ENCODE measurements around the gene TTYH1.
"Not testable (repeated sequence)": the region's sequence is repeated elsewhere in the genome, so short reads cannot be mapped to it uniquely, and the experiment has no call there.

The TTYH1 gene

DNA sequence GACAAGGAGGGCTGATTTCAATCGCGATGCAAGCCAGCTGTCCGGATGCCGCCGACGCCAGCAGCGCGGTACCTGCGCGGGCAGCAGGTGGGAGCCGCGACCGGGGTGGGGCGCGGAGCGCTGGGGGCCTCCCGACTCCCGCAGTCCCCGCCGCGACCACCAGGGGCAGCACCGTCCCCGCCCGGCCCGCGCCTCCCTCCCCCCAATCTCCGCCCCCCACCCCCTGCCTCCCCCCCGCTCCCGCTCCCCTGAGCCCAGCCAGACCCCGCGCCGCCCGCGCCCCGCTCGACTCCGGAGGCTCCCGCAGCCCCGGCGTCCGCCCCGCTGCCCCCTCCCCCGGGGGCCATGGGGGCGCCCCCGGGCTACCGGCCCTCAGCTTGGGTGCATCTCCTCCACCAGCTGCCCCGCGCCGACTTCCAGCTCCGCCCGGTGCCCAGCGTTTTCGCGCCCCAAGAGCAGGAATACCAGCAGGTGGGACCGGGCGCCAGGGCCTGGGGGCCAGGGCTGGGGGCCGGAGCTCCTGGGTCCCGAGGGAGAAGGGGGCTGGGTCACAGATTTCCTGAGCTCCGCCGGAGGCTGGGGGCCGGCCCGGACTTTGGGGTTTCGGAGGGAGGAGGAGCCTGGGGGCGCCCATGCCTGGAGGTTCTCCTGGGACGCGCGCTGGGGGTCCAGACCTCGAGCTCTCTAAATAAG is at the start of gene TTYH1:
TSS of gene TTYH1 (plus strand) at position 257 of the 693 bp plus-strand sequence. CDS start at position 346, 89 bp downstream.
- DNase-seq (ENCODE audit: low read depth): no peak

DNA sequence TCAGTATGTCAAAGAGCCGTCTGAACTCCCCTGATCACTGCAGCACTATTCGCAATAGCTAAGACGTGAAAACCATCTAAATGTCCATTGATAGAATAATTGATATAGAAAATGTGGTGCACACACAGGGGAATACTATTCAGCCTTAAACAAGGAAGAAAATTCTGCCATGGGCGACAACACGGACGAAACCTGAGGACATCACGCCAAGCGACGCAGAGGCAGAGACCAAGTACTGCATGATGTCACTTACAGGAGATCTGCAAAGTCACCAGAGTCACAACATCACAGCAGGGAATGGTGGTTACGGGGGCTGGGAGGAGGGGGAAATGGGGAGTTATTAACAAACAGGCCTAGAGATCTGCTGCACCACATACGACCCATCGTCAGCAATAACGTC is 49.5 kb upstream of the TTYH1 start:
- not testable (repeated sequence) for DNase-seq (ENCODE audit: low read depth)

DNA sequence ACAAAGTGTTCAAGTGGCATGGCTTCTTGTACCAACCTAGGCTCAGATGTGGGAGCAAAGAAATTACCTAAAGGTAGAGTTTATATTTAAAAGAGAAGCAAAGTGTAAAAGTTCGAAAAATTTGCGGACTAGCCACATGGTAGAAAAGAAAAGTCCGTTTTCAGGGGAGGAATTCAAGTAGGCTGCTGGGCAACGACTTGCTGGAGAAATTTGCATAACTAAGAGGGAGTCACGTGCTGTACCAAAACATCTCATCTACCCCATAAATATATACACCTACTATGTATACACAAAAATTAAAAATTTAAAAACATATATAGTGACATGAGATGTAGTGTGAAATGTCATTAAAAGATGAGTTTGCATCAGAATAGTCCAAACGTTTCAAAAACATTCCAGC is 48.5 kb upstream of the TTYH1 start:
- DNase-seq (ENCODE audit: low read depth): no peak

DNA sequence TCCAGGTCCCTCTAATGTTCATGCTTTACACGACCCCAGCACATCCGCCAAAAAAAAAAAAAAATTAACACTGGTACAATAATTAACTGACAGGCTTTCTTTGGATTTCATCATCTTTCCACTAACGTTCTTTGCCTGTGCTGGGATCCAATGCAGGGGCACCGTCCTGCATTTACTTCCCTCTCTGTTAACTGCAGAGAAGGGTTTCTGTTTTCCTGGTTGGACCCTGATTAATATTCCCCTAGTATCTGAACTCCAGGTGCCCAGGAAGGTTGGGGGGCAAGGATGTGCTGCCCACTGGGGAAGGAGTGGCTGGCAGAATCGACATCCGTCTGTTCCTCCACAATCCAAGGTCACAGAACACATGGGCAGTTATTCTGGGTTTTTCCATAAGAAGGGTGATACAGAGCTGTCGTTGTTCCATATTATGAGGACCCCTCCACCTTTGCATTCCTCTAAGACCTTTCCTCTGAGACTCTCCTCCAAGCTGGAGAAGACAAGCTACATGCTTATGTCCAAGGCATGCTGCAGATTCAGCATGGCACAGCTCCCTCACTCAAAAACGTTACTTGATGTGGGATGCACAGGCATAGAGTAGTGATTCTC is 46.1 kb upstream of the TTYH1 start:
- no peak for DNase-seq (ENCODE audit: low read depth)

DNA sequence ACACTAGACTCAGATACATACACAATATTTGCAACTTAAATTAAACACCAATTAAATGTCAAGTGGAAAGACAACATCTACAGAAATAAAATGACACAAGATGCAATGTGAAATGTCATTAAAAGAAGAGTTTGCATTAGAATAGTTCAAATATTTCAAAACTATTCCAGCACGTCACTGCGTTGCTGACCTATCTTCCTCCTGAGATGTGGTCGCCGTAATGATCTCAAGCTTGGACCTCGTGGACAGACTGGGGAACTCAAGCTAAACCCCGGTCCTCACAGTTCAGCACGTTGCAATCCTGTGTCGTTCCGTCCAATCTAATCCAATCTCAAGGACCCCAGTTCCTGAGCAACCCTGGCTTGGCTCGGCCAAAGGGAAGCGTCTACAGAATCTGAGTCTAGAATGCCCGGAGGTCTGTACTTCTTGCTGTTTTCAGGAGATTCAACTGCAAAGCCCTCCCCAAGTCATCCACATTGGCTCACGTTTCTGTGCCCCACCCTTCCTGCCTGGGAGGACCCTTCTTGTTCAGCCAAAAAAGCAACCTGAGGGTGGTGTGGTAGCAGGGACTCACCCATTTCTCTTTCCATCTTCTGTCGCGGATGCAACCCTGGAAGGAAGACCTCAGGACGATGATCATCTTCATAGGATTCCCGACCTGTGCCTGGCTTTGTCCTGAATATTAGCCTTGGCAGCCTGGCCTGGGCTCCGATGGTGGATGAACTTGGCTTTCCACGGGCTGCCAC is 45.4 kb upstream of the TTYH1 start:
- not testable (repeated sequence) for DNase-seq (ENCODE audit: low read depth)

DNA sequence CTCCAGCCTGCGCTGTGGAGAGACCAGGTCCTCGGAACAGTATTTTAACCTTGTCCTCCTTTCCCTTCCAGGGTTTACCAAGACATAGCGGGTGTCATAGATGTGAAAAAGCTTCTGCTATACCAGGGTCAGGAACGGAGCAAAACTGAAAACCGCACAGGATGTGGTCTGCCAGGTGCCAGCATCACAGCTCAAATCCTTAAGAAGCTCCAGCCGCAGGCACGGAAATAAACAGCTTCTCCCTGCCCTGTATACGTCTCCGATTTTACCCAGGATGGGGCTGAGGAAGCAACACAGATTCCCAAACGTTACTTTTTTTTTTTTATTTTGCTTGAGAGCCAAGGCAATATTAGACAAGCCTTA is 44.8 kb upstream of the TTYH1 start:
- not testable (repeated sequence) for DNase-seq (ENCODE audit: low read depth)

DNA sequence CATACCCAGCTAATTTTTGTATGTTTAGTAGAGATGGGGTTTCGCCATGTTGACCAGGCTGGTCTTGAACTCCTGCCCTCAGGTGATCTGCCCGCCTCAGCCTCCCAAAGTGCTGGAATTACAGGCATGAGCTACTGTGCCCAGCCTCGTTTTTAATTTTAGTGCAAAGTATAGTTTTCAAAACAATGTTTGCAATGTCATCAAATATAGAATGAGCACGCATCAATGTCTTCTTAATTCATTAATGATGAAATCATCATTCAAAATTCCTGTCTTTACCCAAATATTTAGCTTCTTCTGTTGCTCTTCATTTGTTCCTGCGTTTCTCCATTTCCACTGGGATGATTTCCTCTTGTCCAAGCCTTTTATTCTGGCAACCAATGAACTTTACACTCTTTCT is 43.8 kb upstream of the TTYH1 start:
- not testable (repeated sequence) for DNase-seq (ENCODE audit: low read depth)

DNA sequence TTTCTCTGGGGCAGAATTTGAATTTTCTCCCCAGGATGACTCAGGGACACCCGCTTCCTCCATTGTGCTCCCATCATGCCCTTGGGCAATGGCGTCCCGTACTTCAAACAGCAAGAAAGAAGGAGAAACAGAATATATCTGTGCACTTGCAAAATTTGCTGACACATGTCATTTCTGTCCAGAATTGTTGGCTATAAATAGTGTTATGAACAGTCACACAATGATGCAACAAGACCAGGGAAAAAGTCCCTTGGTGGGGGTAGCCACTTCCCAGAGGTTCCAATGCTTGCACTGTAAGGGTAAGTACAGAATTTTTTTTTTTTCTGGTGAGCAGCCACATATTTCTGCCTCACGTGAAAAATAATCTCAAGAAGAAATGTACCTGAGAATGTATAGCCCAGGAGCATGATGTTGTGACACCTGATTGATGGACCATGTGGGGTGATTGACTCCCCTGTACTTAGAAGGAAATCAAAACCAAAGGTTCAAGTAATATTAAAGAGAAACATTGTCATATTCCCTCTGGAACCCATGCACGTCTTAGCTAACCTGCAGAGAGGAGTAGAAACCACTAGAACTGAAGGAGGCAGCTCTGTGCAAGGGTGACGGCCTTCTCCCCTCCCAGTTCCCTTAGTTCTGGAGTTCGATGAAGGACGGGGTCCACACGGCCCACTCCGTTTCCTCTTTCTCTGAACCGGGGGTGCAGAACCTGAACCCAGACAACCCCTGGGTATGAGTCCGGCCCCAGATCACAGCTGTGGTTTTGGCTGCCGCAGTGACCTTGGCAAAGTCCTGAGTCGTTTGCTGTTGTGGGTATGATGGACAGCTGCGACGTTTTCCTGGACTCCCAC is 41.3 kb upstream of the TTYH1 start:
- no peak for DNase-seq (ENCODE audit: low read depth)

DNA sequence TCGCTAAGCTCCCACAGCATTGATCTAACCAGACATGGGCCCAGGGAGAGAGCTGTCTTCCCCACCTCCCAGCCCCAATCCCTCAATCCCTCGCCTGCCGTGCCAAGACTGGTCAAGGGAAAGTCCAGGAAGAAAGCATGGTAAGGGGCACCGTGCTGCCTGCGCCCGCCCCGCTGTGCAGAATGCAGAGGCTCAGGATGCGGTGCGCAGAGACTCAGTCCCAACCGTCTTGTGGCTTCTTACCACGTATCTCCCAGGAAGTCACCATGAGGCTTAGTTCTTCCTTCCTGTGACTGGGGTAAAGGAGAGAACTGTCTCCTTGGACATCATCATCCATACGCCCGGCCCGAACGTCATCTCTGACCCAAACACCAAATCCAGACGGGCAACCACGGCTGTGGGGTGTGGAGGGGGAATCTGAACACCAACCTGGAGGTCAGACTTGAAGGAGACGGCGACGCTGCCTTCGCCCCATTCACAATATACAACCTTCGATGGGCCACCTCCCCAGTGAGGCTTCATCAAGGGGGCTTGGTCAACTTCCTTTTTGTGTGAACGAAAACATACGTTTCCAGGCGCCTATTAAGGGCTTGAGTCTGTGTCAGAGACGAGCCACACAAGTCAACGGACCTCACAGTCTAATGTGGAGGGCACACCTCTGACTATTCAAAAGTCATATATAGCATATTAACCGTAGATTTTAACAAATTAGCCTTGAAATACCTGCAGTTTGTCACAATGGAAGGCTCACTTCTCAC is 39.9 kb upstream of the TTYH1 start:
- not testable (repeated sequence) for DNase-seq (ENCODE audit: low read depth)

DNA sequence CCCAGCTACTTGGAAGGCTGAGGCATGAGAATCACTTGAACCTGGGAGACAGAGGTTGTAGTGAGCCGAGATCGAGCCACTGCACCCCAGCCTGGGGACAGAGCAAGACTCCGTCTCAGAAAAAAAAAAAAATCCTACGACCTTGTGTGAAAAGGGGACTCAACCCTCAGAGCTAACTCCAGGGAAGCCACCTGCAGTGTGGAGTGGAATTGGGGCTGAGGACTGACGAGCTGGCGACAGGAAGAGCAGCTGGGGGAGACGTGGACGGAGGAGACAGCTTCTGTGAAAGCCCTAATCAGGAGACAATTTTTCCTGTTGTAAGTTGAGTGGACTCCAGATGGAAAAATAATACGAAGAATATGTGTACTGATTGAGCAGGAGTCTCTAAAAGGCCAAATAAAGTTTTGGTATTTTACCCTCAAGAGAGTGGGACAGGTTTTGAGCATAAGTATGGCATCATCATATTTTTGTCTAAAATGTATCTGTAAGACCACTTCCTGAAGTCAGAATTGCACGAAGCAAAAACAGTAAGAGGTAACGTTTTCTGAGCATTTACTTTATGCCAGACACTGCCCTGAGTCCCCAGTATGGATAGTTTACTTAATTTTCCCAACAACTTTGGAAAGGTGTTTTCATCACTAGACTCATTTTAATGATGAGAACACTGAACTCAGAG is 38.5 kb upstream of the TTYH1 start:
- no peak for DNase-seq (ENCODE audit: low read depth)

DNA sequence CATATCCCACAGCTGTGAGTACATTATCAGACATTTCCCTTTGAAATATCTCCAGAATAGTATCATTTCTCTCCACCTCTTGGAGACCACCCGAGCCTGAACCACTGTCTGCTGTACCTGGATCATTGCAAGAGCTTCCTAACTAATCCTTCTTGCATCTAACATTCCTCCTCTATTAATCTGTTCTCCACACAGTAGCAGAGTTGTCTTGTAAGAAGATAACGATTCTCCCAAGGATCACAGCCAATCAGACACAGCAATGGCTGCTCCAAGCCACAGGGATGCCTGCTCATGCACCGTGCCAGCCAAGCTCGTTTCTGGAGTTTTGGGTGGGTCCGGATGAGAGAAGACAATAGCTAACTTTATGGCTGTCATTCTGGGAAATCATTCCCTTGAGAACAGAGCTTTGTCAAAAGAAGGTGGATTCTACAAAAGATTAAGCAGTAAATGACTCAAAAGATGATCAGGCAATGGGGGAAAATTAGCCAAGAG is 36.0 kb upstream of the TTYH1 start:
- no peak for DNase-seq (ENCODE audit: low read depth)

DNA sequence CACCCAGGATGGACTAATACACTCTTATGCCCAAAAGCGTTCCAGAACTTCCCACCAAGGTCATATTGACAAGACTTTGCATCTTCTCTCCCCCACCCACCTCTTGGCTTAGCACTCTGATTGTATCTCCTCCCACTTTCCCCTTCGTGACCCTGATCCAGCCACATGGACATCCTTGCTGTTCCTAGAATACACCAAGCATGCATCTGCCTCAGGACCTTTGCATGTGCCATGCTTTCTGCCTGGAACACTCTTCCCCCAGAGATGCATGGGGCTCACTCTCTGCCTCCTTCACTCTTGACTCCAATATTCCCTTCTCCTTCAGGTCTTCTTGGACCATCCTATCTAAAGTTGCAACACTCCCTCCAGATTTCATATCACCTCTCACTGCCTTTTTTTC is 34.4 kb upstream of the TTYH1 start:
- DNase-seq (ENCODE audit: low read depth): no peak

DNA sequence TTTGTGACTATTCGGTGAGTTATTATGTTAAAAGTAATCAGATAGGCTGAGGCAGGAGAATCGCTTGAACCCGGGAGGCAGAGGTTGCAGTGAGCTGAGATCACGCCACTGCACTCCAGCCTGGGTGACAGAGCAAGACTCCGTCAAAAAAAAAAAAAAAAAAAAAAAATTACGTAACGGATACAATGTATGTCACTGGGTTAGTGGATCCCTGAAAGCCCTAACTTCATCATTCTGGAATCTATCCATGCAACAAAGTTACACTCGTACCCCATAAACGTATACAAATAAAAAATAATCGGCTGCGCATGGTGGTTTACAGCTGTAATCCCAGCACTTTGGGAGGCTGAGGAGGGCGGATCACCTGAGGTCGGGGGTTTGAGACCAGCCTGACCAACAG is 33.2 kb upstream of the TTYH1 start:
- DNase-seq (ENCODE audit: low read depth): not testable (repeated sequence)

DNA sequence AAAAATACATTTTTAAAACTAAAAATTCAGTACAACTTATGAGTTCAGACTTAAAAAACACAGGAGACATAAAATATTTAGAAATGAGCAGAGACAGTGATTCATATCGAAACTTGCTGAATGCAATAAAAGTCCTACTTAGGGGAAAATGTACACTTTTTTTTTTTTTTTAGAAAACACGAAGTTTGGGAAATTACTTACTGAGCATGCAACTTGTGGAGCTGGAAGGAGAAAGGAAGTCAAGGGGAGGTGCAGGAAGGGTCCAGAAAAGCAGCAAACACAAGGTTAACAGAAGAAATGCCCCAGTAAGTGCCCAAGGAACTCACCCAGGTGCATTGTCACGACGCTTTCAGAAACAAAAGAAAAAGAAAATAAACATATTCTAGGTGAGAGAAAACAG is 31.9 kb upstream of the TTYH1 start:
- no peak for DNase-seq (ENCODE audit: low read depth)

DNA sequence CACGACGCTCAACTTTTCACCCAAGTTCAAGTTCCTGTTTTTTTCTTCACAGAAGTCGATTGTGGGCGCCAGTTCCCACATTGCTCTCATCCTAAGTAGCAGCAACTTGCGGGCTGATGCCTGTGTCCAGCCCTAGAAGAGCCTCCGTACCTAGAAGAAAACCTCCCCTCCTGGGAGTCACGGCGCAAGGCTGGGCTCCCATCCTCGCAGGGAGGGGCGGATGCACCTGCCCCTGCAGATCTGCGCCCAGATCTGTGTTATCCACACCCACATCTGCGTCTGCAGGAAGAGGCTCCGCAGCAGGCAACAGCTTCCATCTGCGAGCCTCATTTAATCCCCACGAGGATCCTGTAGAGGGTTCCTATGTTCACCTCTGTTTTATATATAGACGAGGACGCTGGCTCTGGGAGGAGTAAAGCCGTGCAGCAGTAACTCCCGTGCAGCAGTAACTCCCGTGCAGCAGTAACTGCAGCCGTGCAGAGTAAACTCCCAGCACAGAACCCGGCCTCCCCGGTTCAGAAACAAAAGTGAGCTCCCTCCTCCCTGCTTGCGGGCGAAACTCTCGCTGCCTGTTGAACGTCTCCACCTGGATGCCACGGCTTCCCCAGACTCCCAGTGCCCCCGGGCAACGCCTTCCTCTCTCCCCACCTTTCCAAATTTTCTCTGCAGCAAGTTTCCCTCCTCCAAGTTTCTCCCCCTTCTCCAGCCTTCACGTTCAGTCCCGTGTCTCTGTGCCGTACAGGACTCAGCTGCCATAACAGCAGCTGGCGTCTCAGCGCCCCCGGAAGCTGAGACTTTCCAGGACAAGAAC is 27.1 kb upstream of the TTYH1 start:
- no peak for DNase-seq (ENCODE audit: low read depth)

DNA sequence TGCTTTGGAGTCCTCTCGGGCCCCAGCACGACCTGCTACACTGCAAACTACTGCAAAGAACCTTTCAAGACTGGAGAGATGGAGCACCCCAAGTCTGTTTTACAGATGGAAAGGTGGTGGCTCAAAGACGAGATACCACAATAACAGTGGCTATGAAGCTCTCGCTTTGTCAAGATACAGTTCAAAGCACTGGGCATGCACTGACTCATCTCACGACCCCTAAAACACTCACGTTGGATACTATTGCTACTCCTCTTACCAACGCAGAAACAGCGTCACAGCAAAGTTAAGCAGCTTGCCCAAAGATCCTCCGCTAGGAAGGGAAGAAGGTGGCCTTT is 26.5 kb upstream of the TTYH1 start:
- DNase-seq (ENCODE audit: low read depth): no peak

DNA sequence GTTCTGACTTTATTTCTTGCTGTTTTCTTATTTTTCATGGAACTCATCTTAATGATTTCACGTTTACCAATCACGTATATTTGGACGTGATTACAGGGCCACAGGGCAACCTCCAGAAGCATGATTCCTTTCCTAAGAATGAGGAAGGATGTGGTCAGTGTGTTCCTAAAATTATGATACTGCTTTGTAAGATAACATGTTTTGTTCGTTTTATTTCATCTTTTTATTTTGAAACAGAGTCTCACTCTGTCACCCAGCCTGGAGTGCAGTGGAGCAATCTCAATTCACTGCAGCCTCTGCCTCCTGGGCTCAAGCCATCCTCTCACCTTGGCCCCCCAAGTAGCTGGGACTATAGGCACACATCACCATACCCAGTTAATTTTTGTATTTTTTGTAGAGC is 25.7 kb upstream of the TTYH1 start:
- DNase-seq (ENCODE audit: low read depth): no peak

DNA sequence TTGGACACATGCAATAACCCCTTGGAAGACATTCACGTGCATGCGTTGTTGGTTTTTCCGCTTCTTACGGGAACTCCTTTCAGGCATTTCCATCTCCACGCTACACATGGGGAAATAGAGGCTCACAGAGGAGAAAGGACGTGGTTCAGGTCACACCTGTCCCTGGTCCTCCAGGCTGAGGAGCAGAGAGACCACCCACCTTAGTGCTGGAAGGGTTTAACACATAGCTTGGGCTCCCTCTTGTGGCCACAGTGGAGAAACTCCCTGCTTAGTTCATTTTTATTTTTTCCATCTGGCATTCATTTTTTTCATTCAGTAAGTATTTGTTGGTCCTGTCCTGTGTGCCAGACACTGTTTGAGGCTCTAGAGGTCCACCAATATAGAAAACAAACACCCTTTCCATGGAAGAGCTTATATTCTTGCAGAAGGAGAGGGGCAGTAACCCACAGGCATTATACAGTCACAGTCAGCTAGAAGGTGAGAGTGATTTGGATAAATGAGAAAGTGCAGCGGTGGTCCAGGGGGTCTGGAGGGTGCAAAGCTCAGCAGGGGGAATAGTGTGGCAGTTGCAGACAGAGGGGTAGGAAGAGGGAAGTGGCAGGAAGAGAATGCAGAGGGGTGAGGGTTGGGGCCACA is 24.2 kb upstream of the TTYH1 start:
- DNase-seq (ENCODE audit: low read depth): peak; percentile 60

DNA sequence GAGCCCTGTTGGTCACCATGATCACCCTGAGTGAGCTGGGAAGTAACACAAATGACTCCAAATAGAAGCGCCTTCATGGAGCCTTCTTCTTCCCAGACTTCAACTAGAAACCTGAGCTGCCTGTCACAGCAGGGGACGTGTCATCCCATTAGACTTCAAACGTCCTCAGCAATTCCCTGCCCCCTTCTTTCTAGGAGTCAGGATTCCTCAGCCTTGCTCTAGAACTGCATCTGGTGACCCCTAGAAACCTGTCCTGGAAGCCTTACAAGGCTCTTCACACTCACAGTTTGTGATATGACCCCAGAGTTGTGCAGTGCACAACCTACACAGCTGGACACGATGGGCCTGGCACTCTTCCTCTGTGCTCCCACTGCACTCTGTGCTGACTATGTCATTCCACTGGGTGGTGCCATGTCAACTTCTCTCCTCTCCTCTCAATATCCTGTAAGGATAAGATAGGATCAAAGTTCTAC is 23.6 kb upstream of the TTYH1 start:
- no peak for DNase-seq (ENCODE audit: low read depth)

DNA sequence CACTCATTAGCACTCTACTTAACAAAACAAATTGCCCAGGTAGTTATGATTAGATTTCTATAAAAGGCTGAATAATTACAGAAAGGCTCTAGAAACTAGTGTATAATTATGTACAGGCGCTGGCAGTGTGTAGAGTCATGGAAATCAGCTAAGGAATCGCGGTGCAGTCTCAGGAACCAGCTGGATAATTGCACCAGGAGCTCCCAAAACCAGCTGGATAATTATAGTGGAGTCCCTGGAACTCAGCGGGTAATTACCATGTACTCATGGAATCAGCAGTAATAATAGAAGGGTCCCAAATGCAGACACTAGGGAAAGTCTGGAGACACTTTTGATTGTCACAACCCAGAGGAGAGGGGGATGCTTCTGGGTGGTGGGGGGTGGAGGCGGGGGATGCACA is 23.2 kb upstream of the TTYH1 start:
- no peak for DNase-seq (ENCODE audit: low read depth)

All from iris pigment epithelial cell (primary cell).